GM23248 (cell line): ENCODE data around the gene DDI1.

Experiments
- EZH2 ChIP-seq: fragments of 200-600 bp; sonication (generic); IDR thresholded peaks from 2 replicates; pipeline ENCODE4 v1.6.1; 2018; ENCODE audit warnings: antibody characterized with exemption, mild to moderate bottlenecking; ENCODE audit not compliant: insufficient read depth, poor library complexity, severe bottlenecking
- EZH2phosphoT487 ChIP-seq: fragments of 200-600 bp; sonication (generic); IDR thresholded peaks from 2 replicates; pipeline ENCODE4 v1.6.1; 2018; ENCODE audit warnings: antibody characterized with exemption, moderate library complexity, mild to moderate bottlenecking, low read depth; ENCODE audit not compliant: insufficient read depth

DNA sequence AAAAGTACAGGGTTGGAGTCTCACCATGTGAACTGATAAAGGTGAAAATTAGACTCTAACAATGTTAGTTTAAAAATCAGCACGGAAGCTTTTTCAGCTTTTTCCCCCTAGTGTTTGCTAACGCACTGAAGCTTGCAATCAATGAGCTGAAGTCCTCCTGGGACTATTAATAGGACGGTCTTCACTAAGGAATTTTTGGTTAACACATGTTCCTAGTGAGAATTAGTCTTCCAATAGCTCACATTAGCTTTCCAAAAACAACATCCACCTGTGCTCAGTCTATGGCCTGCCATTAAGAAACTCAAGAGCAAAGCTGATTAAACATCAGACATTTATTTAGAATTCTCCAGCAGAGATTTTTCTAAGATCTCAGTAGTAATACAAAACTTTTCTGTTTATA is 26.7 kb upstream of the DDI1 start:
- no peak for TF ChIP-seq EZH2phosphoT487
- no peak for TF ChIP-seq EZH2
